ENCODE results near the gene ADAMTS1.

Gene ADAMTS1

GRCh38 chr21:26844258-26845065, 747 bp downstream of the ADAMTS1 start:
- peak; percentile 55 for DNase-seq

DNA sequence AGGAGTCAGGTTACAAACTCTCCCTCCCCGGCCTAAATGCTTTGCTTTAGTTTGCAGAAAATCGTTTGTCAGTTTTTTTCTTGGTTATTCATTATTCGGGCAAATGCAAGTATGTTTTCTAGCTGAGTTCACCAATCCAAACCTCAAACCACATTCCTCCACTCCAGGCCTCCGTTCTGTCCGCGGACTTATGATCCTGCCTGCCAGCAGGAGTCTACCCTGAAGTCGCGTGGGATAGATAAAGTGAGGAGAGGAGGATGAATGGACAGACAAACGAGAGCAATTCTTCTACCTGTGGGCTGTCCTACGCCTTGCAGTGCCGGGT, 1.3 kb downstream of the ADAMTS1 start:
- peak; percentile 65 for DNase-seq

DNA sequence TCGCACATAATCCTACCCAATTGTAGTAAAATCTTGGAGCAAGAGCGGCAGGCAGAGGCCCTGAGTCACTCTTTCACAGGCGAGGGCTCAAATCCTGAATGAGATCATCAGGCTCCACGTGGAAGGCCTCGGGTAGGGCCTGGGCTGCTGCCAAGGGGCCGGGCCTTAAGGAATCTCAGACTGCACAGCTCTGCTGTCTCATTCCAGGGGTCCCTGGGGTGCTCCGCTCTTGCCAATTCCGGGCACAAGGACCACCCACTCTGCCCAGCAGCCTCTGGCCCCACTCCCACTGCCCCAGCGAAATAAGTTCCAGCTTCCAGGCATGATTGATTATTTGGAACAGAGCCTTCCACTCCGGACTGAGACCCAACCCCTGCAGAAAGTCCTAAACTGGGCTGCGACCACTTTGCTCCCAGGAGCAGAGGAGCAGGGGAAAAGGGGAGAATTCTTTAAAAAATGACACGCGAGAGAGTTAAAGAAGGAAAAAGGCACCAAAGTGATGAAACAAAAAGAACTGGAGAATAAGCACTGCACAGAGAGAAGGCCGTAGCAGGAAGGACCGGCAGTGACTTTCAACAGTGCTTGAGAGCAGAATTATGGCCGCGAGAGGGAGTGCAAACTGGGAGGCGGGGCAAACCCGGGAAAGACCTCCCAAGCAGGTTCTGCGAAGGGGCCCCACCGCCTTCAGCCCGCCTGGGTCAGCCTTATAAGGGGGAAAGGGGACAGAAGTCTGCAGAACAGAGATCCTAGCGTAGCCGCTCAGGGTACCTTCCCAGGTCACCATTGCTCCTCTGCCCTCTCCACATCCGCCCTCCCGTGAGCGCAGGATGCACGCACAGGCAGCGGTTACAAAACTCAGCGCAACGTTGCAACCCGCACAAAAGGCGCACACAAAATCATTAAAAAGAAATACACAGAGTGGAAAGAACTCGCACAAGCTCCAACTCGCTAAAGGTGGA, 2.0 kb downstream of the ADAMTS1 start:
- peak; percentile 99 for DNase-seq

- peak; percentile 47 for DNase-seq
Observed at GRCh38 chr21:26842300-26842699, 2.9 kb downstream of the ADAMTS1 start.

DNA sequence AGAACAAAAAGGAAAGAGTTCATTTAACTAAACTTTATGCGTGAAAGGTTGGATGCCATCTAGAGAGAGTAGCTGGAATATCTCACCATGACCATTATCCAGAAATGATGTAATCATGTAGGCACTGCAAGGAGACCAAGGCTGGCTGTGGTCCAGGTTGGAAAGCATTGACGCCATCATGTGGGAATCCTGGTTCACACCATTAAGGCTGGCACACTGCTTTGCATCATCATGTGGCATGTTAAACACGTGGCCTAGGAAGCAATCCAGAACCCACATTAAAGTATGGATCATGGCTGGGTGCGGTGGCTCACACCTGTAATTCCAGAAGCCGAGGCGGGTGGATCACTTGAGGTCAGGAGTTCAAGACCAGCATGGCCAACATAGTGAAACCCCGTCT, 4.3 kb downstream of the ADAMTS1 start:
- peak; percentile 93 for DNase-seq

- DNase-seq: no peak
Observed at GRCh38 chr21:26840201-26840600, 5.0 kb downstream of the ADAMTS1 start.

DNA sequence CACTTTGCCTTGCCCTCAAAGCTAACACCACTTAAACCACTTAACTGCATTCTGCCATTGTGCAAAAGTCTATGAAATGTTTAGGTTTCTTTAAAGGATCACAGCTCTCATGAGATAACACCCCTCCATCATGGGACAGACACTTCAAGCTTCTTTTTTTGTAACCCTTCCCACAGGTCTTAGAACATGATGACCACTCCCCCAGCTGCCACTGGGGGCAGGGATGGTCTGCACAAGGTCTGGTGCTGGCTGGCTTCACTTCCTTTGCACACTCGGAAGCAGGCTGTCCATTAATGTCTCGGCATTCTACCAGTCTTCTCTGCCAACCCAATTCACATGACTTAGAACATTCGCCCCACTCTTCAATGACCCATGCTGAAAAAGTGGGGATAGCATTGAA, 7.7 kb downstream of the ADAMTS1 start:
- no peak for DNase-seq

DNA sequence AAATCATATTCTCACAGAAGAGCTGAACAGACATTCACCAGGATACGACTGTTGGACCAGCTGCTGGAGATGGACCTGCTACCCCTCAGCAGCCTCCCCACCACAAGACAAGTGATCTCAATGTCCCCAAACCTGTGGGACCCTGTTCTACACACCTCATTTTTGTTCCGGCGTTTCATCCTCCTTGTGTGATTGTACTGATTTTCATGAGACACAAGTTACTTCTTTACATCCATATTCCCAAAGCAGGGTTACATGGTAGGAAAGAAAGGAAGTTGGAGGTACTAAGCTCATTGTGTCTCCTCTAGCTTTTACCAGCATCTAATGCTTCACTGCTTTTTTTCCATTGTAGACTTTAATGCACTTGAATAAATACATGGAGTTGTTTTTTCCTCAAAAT, 8.7 kb downstream of the ADAMTS1 start:
- no peak for DNase-seq

DNA sequence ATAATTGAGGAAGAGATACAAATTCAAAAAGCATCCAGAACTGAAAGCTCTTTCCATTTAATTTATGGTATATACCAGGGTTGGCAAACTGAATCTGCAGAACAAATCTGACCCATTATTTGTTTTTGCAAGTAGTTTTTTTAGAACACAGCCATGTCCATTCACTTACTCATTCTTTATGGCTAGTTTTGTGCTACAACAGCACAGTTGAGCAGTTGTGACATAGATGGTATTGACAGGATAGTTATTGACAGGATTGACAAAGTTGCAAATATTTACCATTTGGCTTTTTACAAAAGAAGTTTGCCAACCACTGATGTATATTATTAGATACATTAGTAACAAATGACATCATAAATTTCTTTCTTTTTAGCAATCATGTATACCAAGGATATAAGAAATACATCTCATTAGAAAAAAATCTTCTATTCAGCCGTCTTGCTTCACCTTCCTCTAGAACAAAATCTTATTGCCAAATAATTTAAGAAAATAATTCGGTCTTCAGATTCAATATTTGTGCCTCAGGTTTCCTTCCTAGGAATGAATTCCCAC, 9.4 kb downstream of the ADAMTS1 start:
- no peak for DNase-seq

GRCh38 chr21:26835027-26835713, 10.0 kb downstream of the ADAMTS1 start:
- DNase-seq: peak; percentile 83

- DNase-seq: peak; percentile 49
Observed at GRCh38 chr21:26834181-26834905, 10.9 kb downstream of the ADAMTS1 start.

GRCh38 chr21:26833460-26833939, 11.7 kb downstream of the ADAMTS1 start:
- DNase-seq: no peak

DNA sequence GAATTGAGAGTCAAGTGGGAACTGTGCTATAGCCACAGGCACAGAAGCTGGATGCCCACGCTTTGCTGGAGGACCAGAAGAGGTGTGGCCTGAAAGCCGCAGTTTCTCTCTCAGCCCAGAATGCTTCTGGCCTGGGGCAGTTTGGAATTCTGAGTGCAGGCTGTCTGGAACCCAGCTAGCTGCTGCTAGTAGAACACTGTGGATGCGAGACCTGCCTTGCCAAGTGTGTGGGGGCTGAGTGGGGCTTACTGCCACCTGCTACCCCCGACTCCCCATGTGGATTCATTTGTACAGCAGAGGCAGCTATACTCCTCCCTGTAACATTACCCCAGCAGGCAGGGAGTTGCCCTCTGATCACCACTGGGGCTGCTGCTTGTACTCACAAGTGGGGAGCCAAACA, 12.2 kb downstream of the ADAMTS1 start:
- no peak for DNase-seq

- peak; percentile 42 for DNase-seq
Observed at GRCh38 chr21:26832546-26832945, 12.7 kb downstream of the ADAMTS1 start.

DNA sequence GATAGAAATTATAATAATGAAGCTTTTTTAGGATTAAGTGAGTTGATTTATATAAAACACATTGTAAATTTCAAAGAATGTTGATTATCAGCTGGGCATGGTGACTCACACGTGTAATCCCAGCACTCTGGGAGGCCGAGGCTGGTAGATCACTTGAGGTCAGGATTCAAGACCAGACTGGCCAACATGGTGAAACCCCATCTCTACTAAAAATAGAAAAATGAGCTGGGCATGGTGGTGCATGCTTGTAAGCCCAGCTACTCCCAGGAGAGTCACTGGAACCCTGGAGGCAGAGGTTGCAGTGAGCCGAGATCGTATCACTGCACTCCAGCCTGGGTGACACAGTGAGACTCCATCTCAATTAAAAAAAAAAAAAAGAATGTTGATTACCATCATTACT, 18.4 kb downstream of the ADAMTS1 start:
- peak; percentile 52 for DNase-seq

- DNase-seq: no peak
Observed at GRCh38 chr21:26820509-26820908, 24.7 kb downstream of the ADAMTS1 start.

GRCh38 chr21:26819740-26820324, 25.4 kb downstream of the ADAMTS1 start:
- no peak for DNase-seq

GRCh38 chr21:26818906-26819305, 26.3 kb downstream of the ADAMTS1 start:
- no peak for DNase-seq

DNA sequence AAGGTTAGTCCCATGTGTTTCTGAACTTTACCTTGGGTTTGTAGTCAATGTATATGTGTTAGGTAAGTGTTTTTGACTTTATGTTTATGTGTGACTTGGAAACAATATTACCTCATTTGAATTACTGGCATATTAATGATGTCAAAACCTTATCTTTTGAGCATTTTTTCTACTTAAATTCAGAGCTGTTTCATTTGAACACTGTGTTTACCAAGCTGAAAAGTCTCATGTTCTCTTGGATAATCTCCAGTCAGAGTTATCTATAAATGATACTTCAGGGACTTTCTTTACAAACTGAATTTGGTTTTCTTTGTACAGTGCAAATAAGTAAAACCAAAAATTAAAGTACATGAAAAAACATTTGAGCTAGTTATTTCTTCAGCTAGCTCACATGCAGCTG, 30.0 kb downstream of the ADAMTS1 start:
- DNase-seq: no peak

GRCh38 chr21:26814386-26814785, 30.8 kb downstream of the ADAMTS1 start:
- DNase-seq: peak; percentile 49

DNA sequence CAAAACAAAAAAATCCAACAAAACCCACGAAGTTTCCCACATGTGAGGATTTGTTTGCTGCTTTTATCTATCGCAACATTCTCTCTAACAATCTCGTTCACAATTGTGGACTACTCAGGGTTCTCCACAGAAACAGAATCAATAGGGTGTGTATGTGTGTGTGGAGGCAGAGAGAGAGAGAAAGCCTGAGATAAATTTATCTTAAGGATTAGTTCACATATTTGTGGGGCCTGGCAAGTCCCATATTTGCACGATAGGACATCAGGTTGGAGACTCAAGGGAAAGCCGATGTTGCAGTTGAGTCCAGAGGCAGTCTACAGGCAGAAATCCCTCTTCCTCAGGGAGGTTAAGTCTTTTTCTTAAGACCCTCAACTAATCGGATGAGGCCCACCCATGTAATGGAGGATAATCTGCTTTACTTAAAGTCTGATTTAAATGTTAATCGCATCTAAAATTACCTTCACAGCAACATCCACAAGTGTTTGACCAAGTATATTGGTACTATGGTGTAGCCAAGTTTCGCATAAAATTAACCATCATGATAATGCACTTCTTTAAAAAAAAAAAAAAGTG, 31.7 kb downstream of the ADAMTS1 start:
- DNase-seq: no peak

Data from fibroblast of skin of scalp (primary cell).